Left ventricle myocardium inferior (tissue), 1 donor: Measurements from ENCODE around the gene IL24. TPM values are rescaled to one million over a fixed set of nuclear protein-coding genes. Genes with fewer than 3 reads are reported as not detected.

ENCODE experiments used
- DNase-seq: peaks from one replicate; pipeline ENCODE4 v3.0.0-alpha.2; 2020
- H3K27ac ChIP-seq: fragments of 200-600 bp; replicated peaks from 2 replicates; pipeline ENCODE4 v1.8.0; 2021
- H3K27me3 ChIP-seq: fragments of 200-600 bp; 2 replicates; pipeline ENCODE4 v1.8.0; 2021; ENCODE audit warnings: low read depth
- H3K36me3 ChIP-seq: fragments of 200-600 bp; 2 replicates; pipeline ENCODE4 v1.8.0; 2021
- H3K4me1 ChIP-seq: fragments of 200-600 bp; 2 replicates; pipeline ENCODE4 v1.8.0; 2021
- H3K4me3 ChIP-seq: fragments of 200-600 bp; 2 replicates; pipeline ENCODE4 v1.8.0; 2021; ENCODE audit warnings: mild to moderate bottlenecking, moderate library complexity
- H3K9me3 ChIP-seq: fragments of 200-600 bp; replicated peaks from 2 replicates; pipeline ENCODE4 v1.8.0; 2021
- intact Hi-C: fragments of 100-400 bp; cut with micrococcal nuclease; formaldehyde crosslinking; loops from one replicate; pipeline ENCODE4 v1.11.0; 2022
- total RNA-seq: library from RNA; stranded (reverse); fragmentation: NEBNext Ultra II Directional; extraction: Animal tissue kit (Norgen Biotek cat#: 25700); gene quantifications from one replicate; pipeline ENCODE4 v1.2.1, GENCODE V29; 2021
- TF ChIP-seq, protein P1 (sequence below): fragments of 200-600 bp; IDR thresholded peaks from 2 replicates; pipeline ENCODE4 v1.8.0; 2021; ENCODE audit warnings: antibody characterized with exemption, mild to moderate bottlenecking, borderline replicate concordance
- donor health status: DM: no; HTN: yes; CAD: no; lungs with severe emphysema.

The IL24 gene
- total RNA-seq, 1 donor from 2014 or later, result not detected

DNA sequence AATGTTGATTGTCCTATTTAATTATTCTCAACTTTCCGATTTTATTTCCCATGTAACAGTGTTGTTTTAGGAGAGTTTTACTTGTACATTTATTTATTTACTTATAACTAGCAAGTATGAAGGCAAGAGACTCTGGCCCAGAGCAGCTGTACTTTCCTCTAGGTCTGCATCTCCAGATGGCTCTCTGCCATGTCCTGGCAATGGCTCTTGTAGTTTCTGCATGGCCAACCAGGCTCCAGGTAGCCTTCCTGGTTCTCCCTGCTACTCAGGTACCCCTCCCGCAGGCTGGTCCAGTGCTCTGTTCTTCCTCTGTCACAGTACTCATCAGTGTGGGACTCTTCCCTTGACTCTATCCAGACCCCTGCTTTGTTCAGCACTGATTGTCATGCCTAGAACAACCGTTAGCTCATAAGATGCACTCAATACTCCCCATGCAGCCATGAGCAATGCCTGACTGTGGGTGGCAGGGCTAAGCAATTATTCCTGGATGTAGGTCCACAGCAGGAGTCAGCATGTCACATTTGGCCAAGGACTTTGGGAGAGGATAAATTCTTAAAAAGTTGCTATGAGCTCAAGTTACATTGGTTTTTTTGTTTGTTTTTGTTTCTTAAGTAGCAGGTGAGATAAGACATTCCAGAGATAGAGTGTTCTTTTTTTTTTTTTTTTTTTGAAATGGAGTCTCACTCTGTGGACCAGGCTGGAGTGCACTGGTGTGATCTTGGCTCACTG lies 42.7 kb upstream of the IL24 start:
- no peak for DNase-seq
- no peaks in the 10 kb centered on the region for H3K36me3 ChIP-seq
- peaks cover 14% of the 10 kb centered on the region for H3K9me3 ChIP-seq

GRCh38 chr1:206855859-206856258 lies 41.4 kb upstream of the IL24 start:
- Histone ChIP-seq H3K4me3 (no peak overlapping the region), H3K9me3 (peaks cover 14% of the 10 kb centered on the region), H3K27me3 (peaks cover 31% of the 10 kb centered on the region), H3K4me1 (no peaks in the 10 kb centered on the region), H3K36me3 (no peaks in the 10 kb centered on the region), H3K27ac (no peak overlapping the region)
- TF ChIP-seq, protein P1, sequence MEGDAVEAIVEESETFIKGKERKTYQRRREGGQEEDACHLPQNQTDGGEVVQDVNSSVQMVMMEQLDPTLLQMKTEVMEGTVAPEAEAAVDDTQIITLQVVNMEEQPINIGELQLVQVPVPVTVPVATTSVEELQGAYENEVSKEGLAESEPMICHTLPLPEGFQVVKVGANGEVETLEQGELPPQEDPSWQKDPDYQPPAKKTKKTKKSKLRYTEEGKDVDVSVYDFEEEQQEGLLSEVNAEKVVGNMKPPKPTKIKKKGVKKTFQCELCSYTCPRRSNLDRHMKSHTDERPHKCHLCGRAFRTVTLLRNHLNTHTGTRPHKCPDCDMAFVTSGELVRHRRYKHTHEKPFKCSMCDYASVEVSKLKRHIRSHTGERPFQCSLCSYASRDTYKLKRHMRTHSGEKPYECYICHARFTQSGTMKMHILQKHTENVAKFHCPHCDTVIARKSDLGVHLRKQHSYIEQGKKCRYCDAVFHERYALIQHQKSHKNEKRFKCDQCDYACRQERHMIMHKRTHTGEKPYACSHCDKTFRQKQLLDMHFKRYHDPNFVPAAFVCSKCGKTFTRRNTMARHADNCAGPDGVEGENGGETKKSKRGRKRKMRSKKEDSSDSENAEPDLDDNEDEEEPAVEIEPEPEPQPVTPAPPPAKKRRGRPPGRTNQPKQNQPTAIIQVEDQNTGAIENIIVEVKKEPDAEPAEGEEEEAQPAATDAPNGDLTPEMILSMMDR, result no peak
- intact Hi-C loops, result no loop called here
- DNase-seq, result no peak

More for the DNA sequence above, 42.7 kb upstream of the IL24 start:
- intact Hi-C loops, result no loop called here
- H3K4me3 ChIP-seq, result no peak overlapping the region
- TF ChIP-seq, protein P1, result no peak
- H3K27ac ChIP-seq, result no peak overlapping the region
- no peaks in the 10 kb centered on the region for H3K4me1 ChIP-seq
- peaks cover 22% of the 10 kb centered on the region for H3K27me3 ChIP-seq

DNA sequence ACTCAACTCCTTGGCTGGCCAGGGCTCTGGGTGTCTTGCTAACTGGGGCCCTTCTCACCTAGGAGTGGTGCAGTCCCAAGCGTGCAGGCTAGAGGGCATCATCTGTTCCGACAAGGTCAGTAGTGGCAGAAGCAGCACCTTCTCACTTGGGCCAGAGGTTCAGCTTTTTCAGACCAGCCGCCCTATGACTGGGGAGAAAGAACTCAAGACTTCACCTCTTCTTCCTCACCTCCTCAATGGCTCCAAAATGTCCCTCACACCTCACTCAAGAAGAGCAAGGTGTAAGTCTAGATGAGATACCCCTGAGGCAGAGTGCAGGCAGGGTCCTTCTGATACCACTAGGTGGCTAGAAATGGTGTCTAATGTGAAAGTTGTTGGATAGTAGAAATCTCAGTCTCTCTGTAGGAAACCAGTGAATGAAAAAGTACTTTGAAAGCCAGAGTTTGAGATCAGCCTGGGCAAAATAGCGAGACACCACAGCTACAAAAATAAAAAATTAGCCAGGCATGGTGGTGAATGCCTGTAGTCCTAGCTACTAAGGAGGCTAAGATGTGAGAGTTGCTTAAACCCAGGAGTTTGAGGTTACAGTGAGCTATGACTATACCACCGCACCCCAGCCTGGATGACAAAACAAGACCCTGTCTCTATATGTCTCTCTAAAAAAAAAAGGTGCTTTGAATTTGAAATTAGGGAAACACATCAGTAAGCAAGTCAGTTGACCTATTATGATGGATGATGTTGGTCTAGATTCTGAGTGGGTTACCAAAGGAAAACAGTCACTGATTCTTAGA lies 40.4 kb upstream of the IL24 start:
- TF ChIP-seq, protein P1, result no peak
- peaks cover 14% of the 10 kb centered on the region for H3K9me3 ChIP-seq
- no peak for DNase-seq

DNA sequence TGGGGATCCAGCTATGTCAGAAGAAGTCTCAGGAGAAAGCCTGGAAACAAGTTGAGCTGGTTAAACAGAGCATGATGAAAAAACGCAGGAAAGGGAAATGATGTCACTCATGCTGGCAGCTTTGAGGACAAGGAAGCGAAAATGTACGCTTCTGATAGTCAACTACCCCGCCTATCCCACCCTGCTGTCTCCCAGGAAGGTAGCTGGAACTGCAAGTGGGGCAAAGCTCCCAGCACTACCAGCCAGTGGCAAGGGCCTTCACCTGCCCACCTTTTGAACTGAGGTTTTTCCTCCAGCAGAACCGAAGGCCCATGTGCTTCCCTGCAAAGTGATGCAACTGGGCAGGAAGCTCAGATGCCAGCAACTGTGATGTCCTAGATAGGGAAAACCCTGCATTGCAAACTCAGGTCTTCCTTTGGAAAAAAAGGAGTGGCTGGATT lies 38.1 kb upstream of the IL24 start:
- Histone ChIP-seq H3K9me3 (no peaks in the 10 kb centered on the region), H3K27me3 (peaks cover 35% of the 10 kb centered on the region), H3K36me3 (no peaks in the 10 kb centered on the region), H3K4me1 (no peaks in the 10 kb centered on the region), H3K27ac (no peak overlapping the region), H3K4me3 (no peak overlapping the region)
- DNase-seq, result no peak
- intact Hi-C loops, result no loop called here
- TF ChIP-seq, protein P1, result no peak

More for the DNA sequence above, 40.4 kb upstream of the IL24 start:
- no peak overlapping the region for H3K4me3 ChIP-seq
- peaks cover 35% of the 10 kb centered on the region for H3K27me3 ChIP-seq
- H3K4me1 ChIP-seq, result no peaks in the 10 kb centered on the region
- no peaks in the 10 kb centered on the region for H3K36me3 ChIP-seq
- intact Hi-C loops, result no loop called here
- H3K27ac ChIP-seq, result no peak overlapping the region

- H3K4me3 ChIP-seq, result no peak overlapping the region
- H3K9me3 ChIP-seq, result no peaks in the 10 kb centered on the region
- TF ChIP-seq, protein P1, result no peak
- H3K27me3 ChIP-seq, result peaks cover 35% of the 10 kb centered on the region
- H3K4me1 ChIP-seq, result no peaks in the 10 kb centered on the region
- H3K27ac ChIP-seq, result no peak overlapping the region
- intact Hi-C loops, result no loop called here
- no peaks in the 10 kb centered on the region for H3K36me3 ChIP-seq
- DNase-seq, result no peak
Observed at GRCh38 chr1:206860165-206860564, 37.1 kb upstream of the IL24 start.
